Inflammatory macrophage treated with lipopolysaccharide for 4 hours (primary cell): ENCODE results near the gene TMC5.
"Not testable (repeated sequence)": the region's sequence is repeated elsewhere in the genome, so short reads cannot be mapped to it uniquely, and the experiment has no call there.

Experiments used
- DNase-seq: peaks from one replicate; pipeline ENCODE4 v3.0.0-alpha.2; 2020

The TMC5 gene, protein sequence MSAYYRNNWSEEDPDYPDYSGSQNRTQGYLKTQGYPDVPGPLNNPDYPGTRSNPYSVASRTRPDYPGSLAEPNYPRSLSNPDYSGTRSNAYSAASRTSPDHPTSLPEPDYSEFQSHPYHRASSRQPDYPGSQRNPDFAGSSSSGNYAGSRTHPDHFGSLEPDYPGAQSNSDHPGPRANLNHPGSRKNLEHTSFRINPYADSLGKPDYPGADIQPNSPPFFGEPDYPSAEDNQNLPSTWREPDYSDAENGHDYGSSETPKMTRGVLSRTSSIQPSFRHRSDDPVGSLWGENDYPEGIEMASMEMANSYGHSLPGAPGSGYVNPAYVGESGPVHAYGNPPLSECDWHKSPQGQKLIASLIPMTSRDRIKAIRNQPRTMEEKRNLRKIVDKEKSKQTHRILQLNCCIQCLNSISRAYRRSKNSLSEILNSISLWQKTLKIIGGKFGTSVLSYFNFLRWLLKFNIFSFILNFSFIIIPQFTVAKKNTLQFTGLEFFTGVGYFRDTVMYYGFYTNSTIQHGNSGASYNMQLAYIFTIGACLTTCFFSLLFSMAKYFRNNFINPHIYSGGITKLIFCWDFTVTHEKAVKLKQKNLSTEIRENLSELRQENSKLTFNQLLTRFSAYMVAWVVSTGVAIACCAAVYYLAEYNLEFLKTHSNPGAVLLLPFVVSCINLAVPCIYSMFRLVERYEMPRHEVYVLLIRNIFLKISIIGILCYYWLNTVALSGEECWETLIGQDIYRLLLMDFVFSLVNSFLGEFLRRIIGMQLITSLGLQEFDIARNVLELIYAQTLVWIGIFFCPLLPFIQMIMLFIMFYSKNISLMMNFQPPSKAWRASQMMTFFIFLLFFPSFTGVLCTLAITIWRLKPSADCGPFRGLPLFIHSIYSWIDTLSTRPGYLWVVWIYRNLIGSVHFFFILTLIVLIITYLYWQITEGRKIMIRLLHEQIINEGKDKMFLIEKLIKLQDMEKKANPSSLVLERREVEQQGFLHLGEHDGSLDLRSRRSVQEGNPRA

DNA sequence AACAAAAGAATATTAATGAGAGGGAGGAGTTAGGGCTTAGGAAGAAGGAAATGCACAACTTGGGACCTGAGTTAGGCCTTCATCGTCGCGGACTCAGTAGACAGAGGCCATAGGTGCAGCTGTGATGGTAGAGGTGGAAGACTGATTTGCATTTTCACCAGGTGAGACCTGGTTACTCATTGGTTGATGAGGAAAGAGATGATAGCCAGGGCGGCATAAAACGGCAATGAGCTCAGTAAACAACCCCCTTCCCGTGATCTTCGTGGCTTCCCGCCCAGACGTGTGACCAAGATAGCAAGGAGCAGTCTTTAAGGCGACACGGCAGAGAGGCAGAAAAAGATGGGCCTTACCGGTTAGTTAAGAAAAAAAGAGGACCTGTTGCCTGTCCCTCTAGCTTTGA is at the start of gene TMC5:
TMC5 (plus strand) TSS at position 244 of the 400 bp plus-strand sequence. CDS start 22,156 bp downstream, outside the sequence.
- DNase-seq, result no peak

DNA sequence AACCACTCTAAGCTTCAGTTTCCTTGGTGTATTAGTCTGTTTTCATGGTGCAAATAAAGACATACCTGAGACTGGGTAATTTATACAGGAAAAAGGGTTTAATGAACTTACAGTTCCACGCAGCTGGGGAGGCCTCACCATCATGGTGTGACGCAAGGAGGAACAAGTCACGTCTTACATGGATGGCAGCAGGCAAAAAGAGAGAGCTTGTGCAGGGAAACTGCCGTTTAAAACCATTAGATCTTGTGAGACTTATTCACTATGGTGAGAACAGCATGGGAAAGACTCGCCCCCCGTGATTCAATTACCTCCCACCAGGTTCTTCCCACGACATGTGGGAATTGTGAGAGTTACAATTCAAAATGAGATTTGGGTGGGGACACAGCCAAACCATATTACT is 45.1 kb upstream of the TMC5 start:
- not testable (repeated sequence) for DNase-seq

DNA sequence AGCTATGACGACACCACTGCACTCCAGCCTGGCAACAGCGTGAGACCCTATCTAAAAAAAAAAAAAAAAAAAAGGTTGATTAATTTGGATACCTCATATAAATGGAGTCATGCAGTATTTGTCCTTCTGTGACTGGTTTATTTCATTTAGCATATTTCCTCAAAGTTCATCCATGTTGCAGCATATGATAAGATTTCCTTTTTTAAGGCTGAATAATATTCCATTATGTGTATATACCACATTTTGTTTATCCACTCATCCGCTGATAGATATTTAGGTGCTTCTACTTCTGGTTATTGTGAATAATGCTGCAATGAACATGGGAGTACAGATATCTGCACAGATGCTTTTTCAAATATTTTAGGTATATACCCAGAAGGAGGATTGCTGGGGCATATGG is 43.3 kb upstream of the TMC5 start:
- no peak for DNase-seq

DNA sequence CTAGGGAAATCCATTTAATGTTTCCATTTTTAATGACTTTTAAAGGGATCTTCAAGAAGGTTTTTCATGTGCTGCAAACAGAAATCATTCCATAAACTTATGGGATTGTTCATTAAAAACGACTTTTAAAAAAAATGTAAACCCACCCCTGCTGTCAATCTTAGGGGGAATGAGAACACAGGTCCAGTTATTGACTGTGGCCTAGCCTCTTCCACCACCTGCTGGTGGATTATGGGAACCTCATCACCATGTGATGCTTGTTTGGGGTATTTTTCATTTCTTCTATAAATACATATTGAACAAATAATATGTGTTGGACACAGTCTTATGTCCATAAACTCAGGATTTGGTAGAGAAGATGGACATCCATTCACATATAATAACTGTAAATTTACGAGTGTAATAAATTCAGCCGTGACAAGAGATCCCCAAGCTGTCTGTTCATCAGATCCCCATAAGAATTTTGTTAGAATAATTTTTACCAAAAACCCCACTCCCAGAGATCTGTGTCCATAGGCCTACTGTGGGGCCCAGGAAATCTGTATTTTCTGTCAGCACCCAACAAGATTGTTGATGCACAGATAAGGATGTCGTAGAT is 42.0 kb upstream of the TMC5 start:
- peak; percentile 62 for DNase-seq

DNA sequence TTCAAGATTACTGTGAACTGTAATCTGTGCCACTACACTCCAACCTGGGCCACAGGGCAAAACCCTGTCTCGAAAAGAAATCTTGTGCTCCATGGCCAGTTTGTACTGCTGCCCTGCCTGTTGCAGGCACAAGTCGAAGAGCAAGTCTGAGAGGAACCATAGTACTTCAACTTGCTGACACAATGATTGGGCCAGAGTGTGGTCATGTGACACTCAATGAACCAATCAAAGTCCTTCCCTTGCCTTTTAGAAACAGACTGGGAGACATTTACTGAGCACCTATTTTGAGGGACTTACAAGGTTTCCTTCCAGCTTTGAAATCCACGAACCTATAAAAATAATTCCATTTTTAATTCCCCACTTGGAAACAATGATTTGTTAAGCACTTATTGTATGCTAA is 39.8 kb upstream of the TMC5 start:
- no peak for DNase-seq

DNA sequence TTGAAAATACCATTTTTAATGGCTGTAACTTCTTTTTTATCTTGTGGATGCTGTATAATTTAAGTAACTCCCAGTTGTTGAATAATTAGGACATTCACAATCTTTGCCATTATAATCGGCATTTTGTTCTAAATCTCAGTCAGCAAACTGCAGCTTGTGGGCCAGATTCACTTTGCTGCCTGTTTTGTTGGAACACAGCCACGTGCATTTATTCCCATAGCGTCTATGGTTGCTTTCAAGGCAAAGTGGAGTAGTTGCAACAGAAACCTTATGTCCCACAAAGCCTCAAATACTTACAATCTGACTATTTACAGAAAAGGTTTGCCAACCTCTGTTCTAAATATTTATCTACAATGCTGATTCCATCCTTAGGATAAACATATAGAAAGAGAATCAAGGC is 39.2 kb upstream of the TMC5 start:
- no peak for DNase-seq

DNA sequence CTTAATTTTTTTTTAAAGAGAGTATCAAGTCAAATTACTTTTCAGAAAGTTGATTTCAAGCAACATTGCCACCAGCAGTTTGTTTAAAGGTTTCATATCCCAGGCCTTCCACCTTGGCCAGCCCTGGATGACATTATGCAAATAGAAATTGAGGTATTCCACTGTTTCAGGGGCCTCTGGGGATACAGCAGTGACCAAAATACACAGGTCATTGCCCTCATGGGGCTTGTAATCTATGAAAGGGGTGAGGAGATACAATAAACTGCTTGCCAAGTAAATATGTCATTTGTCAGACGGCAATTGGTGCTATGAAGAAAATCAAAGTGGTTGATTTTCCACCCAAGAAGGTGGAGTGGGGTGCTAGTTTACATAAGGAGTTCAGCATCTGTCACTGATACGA is 37.8 kb upstream of the TMC5 start:
- no peak for DNase-seq

DNA sequence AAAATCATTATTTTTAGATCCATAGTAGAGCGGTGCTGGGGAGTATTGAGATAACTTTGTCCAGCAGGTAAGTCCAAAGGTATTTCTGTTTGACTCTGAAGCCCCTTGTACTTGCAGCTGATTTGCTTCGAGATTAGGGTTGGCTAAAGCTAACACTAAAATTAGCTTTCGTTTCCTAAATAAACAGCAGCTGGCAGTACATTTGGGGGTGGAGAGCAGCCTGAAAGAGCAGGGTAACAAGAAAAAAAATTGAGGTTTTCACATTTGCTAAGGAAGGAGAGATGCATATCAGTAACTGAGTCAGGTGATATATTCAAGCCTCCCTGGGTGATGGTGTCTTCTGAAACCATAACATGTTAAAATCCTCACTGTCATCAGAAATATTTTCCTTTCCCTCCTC is 37.4 kb upstream of the TMC5 start:
- DNase-seq, result no peak

DNA sequence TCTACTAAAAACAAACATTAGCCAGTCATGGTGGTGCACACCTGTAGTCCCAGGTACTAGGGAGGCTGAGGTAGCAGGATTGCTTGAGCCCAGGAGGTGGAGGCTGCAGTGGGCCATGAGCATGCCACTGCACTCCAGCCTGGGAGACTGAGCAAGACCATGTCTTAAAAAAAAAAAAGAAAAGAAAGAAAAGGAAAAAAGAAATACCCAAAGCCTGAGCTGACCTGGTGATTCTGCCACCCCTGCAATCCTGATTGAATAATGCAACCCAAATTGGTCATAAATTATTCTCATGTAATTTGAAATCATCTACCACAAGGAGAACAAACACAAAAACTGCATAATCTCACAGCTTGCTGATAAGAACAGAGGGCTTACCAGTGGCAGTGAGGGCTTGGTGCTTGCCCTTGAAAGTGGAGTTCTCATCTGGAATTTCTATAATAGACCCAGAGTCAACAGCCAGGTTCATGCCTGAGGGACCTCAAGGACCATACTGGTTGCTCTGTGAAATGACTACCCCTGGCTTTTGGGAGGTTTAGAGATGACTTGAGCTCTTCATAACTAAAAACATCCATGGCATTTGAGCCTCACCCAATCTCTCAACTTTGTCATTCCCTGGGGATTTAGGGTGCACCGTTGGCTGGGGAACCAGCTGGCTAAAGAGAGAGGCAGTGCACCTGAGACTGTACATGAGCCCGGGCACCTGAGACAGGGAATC is 35.4 kb upstream of the TMC5 start:
- DNase-seq, result no peak

DNA sequence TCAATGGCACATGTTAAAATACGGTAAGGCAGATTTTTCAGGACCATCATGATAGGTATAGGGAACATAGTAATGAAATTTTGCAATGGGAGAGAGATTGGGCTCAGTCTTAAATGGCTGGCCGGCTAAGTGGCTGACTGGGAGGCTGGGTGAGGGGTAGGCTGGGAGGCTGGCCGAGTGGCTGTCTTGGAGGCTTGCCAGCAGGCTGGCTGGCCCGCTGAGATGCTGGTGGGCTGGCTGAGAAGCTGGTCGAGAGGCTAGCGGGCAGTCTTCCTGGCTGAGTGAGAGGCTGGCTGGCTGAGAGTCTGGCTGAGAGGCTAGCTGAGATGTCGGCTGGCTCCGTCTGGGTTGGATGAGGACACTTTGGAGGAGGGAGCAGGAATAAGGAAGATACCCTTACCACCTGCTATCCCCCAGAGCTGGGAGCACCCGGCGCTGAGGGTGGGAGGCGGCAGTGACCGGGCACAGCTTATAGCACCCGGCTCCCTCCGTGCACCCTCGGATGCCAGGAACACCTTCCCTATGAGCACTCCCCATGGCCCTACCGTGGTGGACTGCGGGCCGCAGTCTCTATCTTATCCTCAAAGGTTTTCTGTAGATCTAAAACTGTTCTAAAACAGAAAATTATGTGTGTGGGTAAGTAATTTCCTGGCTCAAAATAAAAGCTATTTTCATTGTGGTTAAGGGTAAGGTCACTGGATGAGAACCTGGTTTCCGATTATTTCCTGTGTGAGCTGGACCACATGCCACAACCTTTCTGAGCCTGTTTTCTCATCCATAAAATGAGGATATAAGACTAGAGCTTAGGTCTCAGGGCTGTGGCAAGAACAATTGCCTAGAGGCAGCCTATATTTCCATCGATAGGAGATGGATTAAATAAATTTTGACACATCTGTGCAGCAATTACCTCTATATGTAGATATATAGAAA is 34.5 kb upstream of the TMC5 start:
- DNase-seq, result no peak

DNA sequence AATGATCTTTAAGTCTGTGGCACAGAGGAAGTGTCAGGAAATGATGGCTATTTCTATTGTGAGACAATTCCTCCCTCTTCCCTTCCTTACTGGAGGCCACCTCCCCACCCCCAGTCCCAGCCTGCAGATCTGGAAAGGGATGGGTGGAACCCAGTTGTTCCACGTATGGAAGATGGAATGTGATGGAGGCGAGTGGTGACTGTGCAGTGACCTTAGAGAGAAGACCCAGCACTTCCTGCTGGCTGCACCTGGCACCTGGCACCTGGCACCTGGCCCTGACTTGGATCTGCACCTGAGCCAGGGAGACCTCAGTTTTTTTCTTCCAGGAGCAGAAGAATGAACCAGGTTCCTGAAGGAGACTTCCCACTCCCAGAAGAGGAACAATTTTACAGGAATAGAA is 33.0 kb upstream of the TMC5 start:
- no peak for DNase-seq

DNA sequence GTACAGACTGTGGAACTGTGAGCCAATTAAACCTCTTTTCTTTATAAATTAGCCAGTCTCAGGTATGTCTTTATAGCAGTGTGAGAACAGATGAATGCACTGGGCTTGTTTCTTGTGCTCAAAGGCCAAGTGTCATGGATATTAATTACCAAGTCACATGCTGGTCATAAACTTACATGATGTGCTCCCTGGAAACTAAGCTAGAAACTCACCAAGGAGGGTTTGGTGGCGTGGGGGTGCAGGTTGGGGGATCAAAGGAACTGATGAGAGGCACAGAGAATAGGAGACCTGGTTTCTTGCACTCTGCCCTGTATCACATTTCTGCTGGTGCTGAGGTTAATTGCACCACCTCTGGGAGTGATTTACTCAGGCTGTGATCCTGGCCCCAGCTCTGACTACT is 31.2 kb upstream of the TMC5 start:
- DNase-seq, result no peak

DNA sequence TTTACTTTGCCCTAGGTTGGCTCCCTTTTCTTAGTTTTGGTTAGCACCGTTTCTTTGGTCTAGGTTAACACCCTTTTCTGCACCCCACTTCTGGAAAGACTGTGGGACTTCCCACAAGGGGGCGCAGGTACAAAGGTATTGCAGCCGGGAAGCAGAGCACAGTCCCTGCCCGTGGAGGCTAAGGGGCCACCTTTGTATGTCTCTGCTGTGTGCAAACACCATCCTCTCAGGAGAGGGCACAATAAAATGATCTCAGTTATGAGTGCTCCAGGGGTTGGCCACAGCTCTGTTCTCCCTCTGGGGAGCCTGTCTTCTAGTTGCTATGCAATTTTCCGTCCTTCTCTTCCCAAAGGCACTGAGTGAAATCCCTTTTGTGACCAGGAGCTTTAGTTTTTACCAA is 28.4 kb upstream of the TMC5 start:
- no peak for DNase-seq

DNA sequence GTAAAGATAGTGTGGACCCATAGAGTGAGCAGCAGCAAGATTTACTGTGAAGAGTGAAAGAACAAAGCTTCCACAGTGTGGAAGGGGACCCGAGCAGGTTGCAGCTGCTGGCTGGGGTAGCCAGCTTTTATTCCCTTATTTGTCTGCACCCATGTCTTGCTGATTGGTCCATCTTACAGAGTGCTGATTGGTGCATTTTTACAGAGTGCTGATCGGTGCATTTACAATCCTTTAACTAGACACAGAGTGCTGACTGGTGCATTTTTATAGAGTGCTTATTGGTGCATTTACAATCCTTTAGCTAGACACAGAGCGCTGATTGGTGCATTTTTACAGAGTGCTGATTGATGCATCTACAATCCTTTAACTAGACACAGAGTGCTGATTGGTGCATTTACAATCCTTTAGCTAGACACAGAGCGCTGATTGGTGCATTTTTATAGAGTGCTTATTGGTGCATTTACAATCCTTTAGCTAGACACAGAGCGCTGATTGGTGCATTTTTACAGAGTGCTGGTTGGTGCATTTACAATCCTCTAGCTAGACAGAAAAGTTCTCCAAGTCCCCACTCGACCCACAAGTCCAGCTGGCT is 26.4 kb upstream of the TMC5 start:
- DNase-seq, result not testable (repeated sequence)

DNA sequence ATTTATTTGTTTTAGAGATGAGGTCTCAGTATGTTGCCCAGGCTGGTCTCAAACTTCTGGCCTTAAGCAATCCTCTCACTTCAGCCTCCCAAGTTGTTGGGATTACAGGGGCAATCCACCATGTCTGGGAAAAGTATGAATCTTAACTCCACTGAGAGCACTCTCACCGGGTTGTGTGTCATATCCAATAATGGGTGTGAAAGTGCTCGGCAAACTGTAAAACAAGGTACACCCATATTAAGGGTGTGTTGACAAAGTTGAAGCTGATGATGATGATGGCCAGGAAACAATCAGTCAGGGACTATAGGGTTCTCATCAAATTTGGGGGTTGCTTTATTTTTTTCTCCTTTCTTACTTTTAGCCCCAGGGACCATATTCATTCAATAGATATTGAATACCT is 25.3 kb upstream of the TMC5 start:
- DNase-seq, result no peak

DNA sequence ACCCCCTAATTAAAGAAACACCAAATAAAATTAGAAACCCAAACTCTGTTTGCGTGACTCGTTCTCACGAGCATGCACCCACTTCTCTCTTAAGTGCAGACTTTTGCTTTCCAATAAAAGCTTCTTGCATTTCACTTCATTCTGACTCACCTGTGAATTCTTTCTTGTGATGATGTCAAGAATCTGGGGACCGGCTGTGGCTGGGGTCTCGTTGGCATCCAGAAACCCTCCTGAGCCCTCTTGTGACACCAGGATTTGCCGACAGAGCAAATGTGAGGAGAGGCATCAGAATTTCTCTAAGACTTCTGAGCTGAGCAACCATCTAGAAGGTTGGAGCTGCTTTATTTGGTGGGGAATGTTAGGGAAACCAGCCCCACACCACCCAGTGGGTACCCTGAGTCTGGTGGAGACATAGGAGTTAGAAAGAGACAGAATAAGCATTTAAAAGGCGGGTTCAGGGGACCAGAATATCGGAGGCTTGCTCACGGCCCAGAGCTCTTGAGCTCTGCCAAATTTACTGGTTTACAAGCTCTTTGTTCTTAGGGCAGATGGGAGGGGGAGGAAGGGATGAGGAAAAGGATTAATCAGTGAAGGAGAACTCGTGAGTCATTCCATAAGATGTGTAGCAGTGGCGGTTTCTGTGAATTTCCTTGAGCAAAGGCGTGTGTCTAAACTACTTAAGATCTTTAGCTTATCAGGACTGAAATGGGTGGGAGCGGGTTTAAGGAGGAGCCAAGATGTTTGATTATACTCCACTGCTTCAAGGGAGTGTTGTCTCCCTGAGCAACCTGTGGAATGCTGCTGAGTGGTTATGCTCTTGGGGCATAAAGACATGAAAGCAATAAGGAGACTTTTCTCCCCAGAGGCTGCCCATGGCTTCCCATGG is 24.2 kb upstream of the TMC5 start:
- DNase-seq, result no peak

DNA sequence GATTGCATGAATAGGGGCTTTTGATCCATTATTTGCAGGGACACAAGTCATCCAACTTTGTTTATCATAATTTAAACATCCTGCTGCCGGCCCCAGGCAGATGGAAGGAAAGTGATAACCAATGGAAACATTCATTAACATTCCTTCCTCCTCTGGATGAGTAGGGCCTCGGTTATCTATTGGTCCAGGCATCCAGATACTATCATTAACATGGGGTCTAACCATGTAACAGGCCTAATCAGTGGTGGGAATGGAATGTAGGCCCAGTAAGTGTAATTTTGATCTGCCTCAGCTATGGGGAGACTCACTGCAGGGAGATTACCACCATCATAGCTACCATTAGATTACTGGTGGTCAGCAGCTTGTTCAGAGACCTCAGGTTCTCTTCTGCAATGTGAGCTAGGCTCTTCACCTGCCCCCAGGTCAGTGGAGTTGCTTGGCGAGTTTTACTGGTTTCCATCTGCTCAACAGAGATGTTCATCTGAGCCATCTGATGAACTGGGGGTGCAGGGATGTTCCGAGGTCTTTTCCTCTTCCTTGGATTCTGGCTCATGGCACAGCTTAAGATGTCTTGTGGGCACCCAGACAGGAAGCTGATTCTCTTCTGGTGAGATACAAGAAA is 21.9 kb upstream of the TMC5 start:
- DNase-seq, result not testable (repeated sequence)

DNA sequence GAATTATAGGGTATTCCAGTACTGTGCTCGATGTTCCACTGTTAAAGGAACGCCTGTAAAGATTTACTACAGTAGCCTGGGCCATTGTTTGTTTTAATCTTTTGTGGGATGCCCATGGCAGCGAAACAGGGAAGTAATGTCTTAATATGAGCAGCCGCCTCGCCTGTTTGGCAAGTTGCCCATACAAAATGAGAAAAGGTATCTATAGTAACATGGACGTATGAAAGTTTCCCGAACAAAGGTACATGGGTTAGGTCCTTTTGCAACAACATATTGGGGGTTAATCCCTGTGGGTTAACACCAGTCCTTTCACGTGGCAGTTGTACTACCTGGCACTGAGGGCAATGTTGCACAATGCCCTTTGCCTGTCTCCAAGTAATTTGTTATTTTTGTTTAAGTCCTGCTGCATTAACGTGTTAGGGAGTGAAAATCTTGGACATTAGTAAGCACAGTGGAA is 21.1 kb upstream of the TMC5 start:
- no peak for DNase-seq

DNA sequence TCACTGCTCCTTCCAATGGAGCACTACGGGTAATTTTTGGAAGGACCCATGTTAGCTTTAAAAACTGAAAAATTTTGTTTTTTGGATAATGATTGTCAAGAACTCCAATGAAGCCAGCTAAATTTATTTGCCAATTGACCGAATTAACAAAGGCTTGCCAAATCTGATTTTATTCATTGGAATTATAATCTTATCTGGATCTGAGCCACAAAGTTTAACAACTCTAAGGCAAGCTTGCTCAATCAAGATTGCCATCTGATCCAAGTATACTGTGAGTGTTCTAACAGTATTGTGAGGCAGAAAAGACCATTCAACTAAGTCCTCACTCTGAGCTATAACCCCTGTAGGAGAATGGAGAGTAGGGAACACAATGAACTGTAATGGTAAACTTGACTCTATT is 20.3 kb upstream of the TMC5 start:
- not testable (repeated sequence) for DNase-seq

DNA sequence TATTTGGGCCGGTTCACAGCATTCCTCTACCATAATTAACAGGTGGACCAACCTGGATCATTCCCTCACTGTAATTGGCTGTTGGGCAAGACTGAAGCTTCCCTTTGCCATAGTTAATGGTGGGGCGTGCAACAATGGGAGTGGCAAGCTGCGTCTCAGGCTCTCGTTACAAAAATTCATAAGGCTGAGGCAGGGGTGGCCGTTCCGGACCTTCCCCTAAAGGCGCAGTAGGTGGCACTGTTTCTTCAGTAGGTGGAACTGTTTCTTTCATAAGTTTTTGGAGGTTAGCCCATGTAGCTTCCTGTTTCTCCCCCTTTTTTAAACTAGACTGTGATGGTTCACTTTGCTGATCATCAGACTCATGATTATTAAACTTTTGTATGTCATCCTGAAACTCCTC is 17.0 kb upstream of the TMC5 start:
- DNase-seq, result no peak
